Measurements from ENCODE around the gene SMR3A.

Gene SMR3A

DNA sequence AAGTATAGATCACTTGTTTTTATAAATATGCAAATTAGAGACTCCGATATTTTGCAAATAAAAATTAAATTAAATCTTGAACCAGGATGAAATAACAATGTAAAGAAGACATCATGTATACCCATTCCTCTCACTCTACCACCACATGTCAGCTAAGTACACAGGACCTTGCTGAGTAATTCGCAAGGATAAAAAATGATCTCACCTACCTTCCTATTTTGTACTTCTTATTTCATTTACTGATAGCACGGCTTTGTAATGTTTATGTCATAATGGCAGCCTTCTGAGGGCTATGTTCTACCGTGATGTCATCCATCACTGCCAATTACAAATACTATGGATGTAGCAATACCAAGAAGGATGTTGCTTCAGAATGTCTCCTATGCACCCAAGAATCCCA lies 11.4 kb downstream of the SMR3A start:
- Histone ChIP-seq H3K18ac (ENCODE audit: low read length) (no peak overlapping the region), H3K27me3 (ENCODE audit: control insufficient read depth in 3 of 3, insufficient read depth in 3 of 3, low read depth in 1 of 3, low read length in 3 of 3) (no peaks in the 10 kb centered on the region), H3K9ac (ENCODE audit: low read depth, low read length, poor library complexity) (no peak overlapping the region), H3K4me3 (ENCODE audit: low read length in 2 of 2) (no peak overlapping the region), H2BK15ac (ENCODE audit: low read length) (no peak overlapping the region), H3K27ac (replicated peaks; ENCODE audit: low read length) (no peak overlapping the region), H3K4me2 (ENCODE audit: insufficient read depth, low read length, poor library complexity, severe bottlenecking) (no peak overlapping the region), H3K4me1 (ENCODE audit: control insufficient read depth in 2 of 2, insufficient read depth in 1 of 2, low read depth in 1 of 2, low read length in 2 of 2) (no peaks in the 10 kb centered on the region), H2BK120ac (ENCODE audit: low read depth, low read length) (no peak overlapping the region), H2AK5ac (ENCODE audit: low read depth, low read length) (no peak overlapping the region), H2AFZ (ENCODE audit: low read length) (no peak overlapping the region), H3K4ac (ENCODE audit: low read length) (no peak overlapping the region), H3K36me3 (replicated peaks in 1 of 2; ENCODE audit: control insufficient read depth in 2 of 2, insufficient read depth in 2 of 2, low read length in 2 of 2) (no peaks in the 10 kb centered on the region), H3K23ac (ENCODE audit: low read depth, low read length, poor library complexity) (no peak overlapping the region), H2BK12ac (ENCODE audit: low read length) (no peak overlapping the region), H4K91ac (ENCODE audit: low read depth, low read length, poor library complexity) (no peak overlapping the region), H3K14ac (ENCODE audit: low read length) (no peak overlapping the region), H3K79me1 (ENCODE audit: low read depth, low read length) (no peaks in the 10 kb centered on the region), H3K9me3 (replicated peaks in 1 of 2; ENCODE audit: control insufficient read depth in 2 of 2, insufficient read depth in 1 of 2, low read depth in 1 of 2, low read length in 2 of 2) (no peaks in the 10 kb centered on the region), H4K8ac (ENCODE audit: low read depth, low read length) (no peak overlapping the region), H2BK5ac (ENCODE audit: low read length) (no peak overlapping the region)
- no peak for DNase-seq (ENCODE audit: low spot score)
- WGBS, 2 donors (ENCODE audit: extremely low coverage in 2 of 2, insufficient read length in 2 of 2, insufficient replicate concordance in 1 of 2) = no CpG with 5 or more reads among the region's 4 CpGs

DNA sequence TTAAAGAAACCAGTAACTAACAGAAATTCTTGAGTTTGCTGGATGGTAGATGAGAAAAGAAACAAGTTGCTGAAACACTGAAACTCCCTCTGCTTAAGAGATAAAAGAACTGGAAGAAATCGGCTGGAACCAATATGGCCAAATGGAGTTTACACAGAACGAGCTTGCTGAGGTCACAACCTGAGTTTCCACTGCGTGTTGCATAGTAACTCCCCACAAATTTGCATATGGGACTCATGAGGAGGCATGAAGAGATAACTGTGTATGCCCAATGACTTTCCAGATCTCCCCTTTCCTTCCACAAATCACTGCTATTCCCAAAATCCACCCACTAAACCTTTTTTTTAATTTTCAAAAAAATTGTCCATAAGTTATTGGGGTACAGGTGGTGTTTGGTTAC lies 12.2 kb downstream of the SMR3A start:
- Histone ChIP-seq H2AFZ (ENCODE audit: low read length) (no peak overlapping the region), H3K79me1 (ENCODE audit: low read depth, low read length) (no peaks in the 10 kb centered on the region), H3K4me2 (ENCODE audit: insufficient read depth, low read length, poor library complexity, severe bottlenecking) (no peak overlapping the region), H2AK5ac (ENCODE audit: low read depth, low read length) (no peak overlapping the region), H3K14ac (ENCODE audit: low read length) (no peak overlapping the region), H2BK15ac (ENCODE audit: low read length) (no peak overlapping the region), H3K36me3 (replicated peaks in 1 of 2; ENCODE audit: control insufficient read depth in 2 of 2, insufficient read depth in 2 of 2, low read length in 2 of 2) (no peaks in the 10 kb centered on the region), H3K4me3 (ENCODE audit: low read length in 2 of 2) (no peak overlapping the region), H3K23ac (ENCODE audit: low read depth, low read length, poor library complexity) (no peak overlapping the region), H2BK120ac (ENCODE audit: low read depth, low read length) (no peak overlapping the region), H4K8ac (ENCODE audit: low read depth, low read length) (no peak overlapping the region), H2BK12ac (ENCODE audit: low read length) (no peak overlapping the region), H3K18ac (ENCODE audit: low read length) (no peak overlapping the region), H3K9ac (ENCODE audit: low read depth, low read length, poor library complexity) (no peak overlapping the region), H3K4me1 (ENCODE audit: control insufficient read depth in 2 of 2, insufficient read depth in 1 of 2, low read depth in 1 of 2, low read length in 2 of 2) (no peaks in the 10 kb centered on the region), H3K4ac (ENCODE audit: low read length) (no peak overlapping the region), H3K27ac (replicated peaks; ENCODE audit: low read length) (no peak overlapping the region), H2BK5ac (ENCODE audit: low read length) (no peak overlapping the region), H3K9me3 (replicated peaks in 1 of 2; ENCODE audit: control insufficient read depth in 2 of 2, insufficient read depth in 1 of 2, low read depth in 1 of 2, low read length in 2 of 2) (no peaks in the 10 kb centered on the region), H4K91ac (ENCODE audit: low read depth, low read length, poor library complexity) (no peak overlapping the region), H3K27me3 (ENCODE audit: control insufficient read depth in 3 of 3, insufficient read depth in 3 of 3, low read depth in 1 of 3, low read length in 3 of 3) (no peaks in the 10 kb centered on the region)
- WGBS, 2 donors (ENCODE audit: extremely low coverage in 2 of 2, insufficient read length in 2 of 2, insufficient replicate concordance in 1 of 2) = no CpG with 5 or more reads among the region's 3 CpGs
- no peak for DNase-seq (ENCODE audit: low spot score)

GRCh38 chr4:70380578-70380977 lies 20.0 kb downstream of the SMR3A start:
- H4K8ac ChIP-seq (ENCODE audit: low read depth, low read length) = no peak overlapping the region
- H3K4me3 ChIP-seq (ENCODE audit: low read length in 2 of 2) = no peak overlapping the region
- no peak overlapping the region for H2BK12ac ChIP-seq (ENCODE audit: low read length)
- no peak overlapping the region for H3K18ac ChIP-seq (ENCODE audit: low read length)
- H3K27me3 ChIP-seq (ENCODE audit: control insufficient read depth in 3 of 3, insufficient read depth in 3 of 3, low read depth in 1 of 3, low read length in 3 of 3) = no peaks in the 10 kb centered on the region
- no peak for DNase-seq (ENCODE audit: low spot score)
- no peaks in the 10 kb centered on the region for H3K36me3 ChIP-seq (replicated peaks in 1 of 2; ENCODE audit: control insufficient read depth in 2 of 2, insufficient read depth in 2 of 2, low read length in 2 of 2)
- H3K9ac ChIP-seq (ENCODE audit: low read depth, low read length, poor library complexity) = no peak overlapping the region
- H3K23ac ChIP-seq (ENCODE audit: low read depth, low read length, poor library complexity) = no peak overlapping the region
- H3K4me2 ChIP-seq (ENCODE audit: insufficient read depth, low read length, poor library complexity, severe bottlenecking) = no peak overlapping the region
- H2BK15ac ChIP-seq (ENCODE audit: low read length) = no peak overlapping the region
- no peak overlapping the region for H3K4ac ChIP-seq (ENCODE audit: low read length)
- H2AFZ ChIP-seq (ENCODE audit: low read length) = no peak overlapping the region
- H2AK5ac ChIP-seq (ENCODE audit: low read depth, low read length) = no peak overlapping the region
- no peaks in the 10 kb centered on the region for H3K4me1 ChIP-seq (ENCODE audit: control insufficient read depth in 2 of 2, insufficient read depth in 1 of 2, low read depth in 1 of 2, low read length in 2 of 2)
- no peak overlapping the region for H3K14ac ChIP-seq (ENCODE audit: low read length)
- no peak overlapping the region for H3K27ac ChIP-seq (replicated peaks; ENCODE audit: low read length)
- no peak overlapping the region for H2BK5ac ChIP-seq (ENCODE audit: low read length)
- no CpG with 5 or more reads among the region's 3 CpGs for WGBS, 2 donors (ENCODE audit: extremely low coverage in 2 of 2, insufficient read length in 2 of 2, insufficient replicate concordance in 1 of 2)
- H4K91ac ChIP-seq (ENCODE audit: low read depth, low read length, poor library complexity) = no peak overlapping the region
- no peak overlapping the region for H2BK120ac ChIP-seq (ENCODE audit: low read depth, low read length)
- H3K79me1 ChIP-seq (ENCODE audit: low read depth, low read length) = no peaks in the 10 kb centered on the region
- H3K9me3 ChIP-seq (replicated peaks in 1 of 2; ENCODE audit: control insufficient read depth in 2 of 2, insufficient read depth in 1 of 2, low read depth in 1 of 2, low read length in 2 of 2) = no peaks in the 10 kb centered on the region

DNA sequence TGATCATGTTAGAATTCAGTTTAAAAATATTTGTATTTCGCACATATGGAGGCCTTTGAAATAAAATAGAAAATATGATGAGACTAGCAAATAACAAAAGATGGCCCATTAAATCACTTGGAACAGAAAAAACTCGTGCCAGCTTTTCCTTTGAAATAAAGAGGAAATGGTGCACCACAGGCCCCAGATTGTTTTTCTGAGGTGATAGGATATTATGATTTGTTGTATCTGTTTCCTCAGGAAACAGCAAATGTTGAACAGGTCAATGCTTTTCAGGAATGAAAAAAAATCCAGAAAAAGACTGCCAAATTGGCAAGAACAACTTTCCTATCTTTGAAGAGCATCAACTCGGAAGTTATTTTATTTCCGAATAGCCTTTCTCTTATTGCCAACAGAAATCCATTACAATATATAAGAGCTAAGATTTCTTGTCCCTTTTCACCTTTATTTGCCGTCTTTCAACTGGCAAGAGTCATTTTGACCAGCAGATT lies 22.2 kb downstream of the SMR3A start, which contains the start of gene SMR3B:
Gene SMR3B (plus strand): TSS at position 441 of the 491 bp plus-strand sequence. CDS start 1,380 bp downstream, outside the sequence.
- Histone ChIP-seq H3K36me3 (replicated peaks in 1 of 2; ENCODE audit: control insufficient read depth in 2 of 2, insufficient read depth in 2 of 2, low read length in 2 of 2) (no peaks in the 10 kb centered on the region), H3K27ac (replicated peaks; ENCODE audit: low read length) (no peak within 1 kb of the TSS), H4K8ac (ENCODE audit: low read depth, low read length) (no peak within 1 kb of the TSS), H3K4me1 (ENCODE audit: control insufficient read depth in 2 of 2, insufficient read depth in 1 of 2, low read depth in 1 of 2, low read length in 2 of 2) (no peaks in the 10 kb centered on the region), H2AFZ (ENCODE audit: low read length) (no peak within 1 kb of the TSS), H3K4ac (ENCODE audit: low read length) (no peak within 1 kb of the TSS), H3K27me3 (ENCODE audit: control insufficient read depth in 3 of 3, insufficient read depth in 3 of 3, low read depth in 1 of 3, low read length in 3 of 3) (no peaks in the 10 kb centered on the region), H3K18ac (ENCODE audit: low read length) (no peak within 1 kb of the TSS), H2BK15ac (ENCODE audit: low read length) (no peak within 1 kb of the TSS), H2BK12ac (ENCODE audit: low read length) (no peak within 1 kb of the TSS), H4K91ac (ENCODE audit: low read depth, low read length, poor library complexity) (no peak within 1 kb of the TSS), H3K9me3 (replicated peaks in 1 of 2; ENCODE audit: control insufficient read depth in 2 of 2, insufficient read depth in 1 of 2, low read depth in 1 of 2, low read length in 2 of 2) (no peaks in the 10 kb centered on the region), H2BK5ac (ENCODE audit: low read length) (no peak within 1 kb of the TSS), H3K14ac (ENCODE audit: low read length) (no peak within 1 kb of the TSS), H3K9ac (ENCODE audit: low read depth, low read length, poor library complexity) (no peak within 1 kb of the TSS), H2BK120ac (ENCODE audit: low read depth, low read length) (no peak within 1 kb of the TSS), H2AK5ac (ENCODE audit: low read depth, low read length) (no peak within 1 kb of the TSS), H3K79me1 (ENCODE audit: low read depth, low read length) (no peaks in the 10 kb centered on the region), H3K4me2 (ENCODE audit: insufficient read depth, low read length, poor library complexity, severe bottlenecking) (no peak within 1 kb of the TSS), H3K4me3 (ENCODE audit: low read length in 2 of 2) (no peak within 1 kb of the TSS), H3K23ac (ENCODE audit: low read depth, low read length, poor library complexity) (no peak within 1 kb of the TSS)
- no peak for DNase-seq (ENCODE audit: low spot score)
- no CpG with 5 or more reads among the region's 5 CpGs for WGBS, 2 donors (ENCODE audit: extremely low coverage in 2 of 2, insufficient read length in 2 of 2, insufficient replicate concordance in 1 of 2)
